ENCODE data around the gene HIP1. TPM values are rescaled to one million over a fixed set of nuclear protein-coding genes. Genes with fewer than 3 reads are reported as not detected.

HIP1 gene
- total and polyA plus RNA-seq, 2 of the 13 experiments (the other 11 are each of a cell fraction or from before 2014, with no cell fraction given): 4.5 to 6.2 TPM

DNA sequence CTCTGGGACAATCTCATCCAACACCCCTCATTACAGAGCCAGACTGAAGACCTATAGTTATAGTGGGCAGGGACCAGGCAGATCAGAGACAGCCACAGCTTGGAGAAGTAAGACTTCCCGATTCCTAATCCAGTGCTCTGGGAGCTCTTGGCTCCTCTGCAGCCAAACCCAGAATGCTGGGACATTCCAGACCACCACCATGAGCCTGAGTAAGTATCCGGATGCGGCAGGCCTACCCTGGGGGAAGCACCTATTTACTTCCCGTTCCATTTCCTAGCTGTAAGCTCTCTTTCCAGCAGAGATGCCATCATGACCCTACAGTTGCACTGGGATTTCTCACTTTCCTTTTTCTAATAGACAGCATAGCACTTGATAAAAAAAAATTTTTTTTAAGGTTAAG, 16.4 kb downstream of the HIP1 start:
- intact Hi-C loops (cut with micrococcal nuclease; ENCODE audit: unreplicated experiment): no loop called here
- BruUV-seq (replicated peaks): no TSS peak
- TF ChIP-seq ZNF576 (CRISPR knock-in tag; IDR thresholded peaks at IDR 0.05): no peak
- no peak for TF ChIP-seq DBP (CRISPR knock-in tag; IDR thresholded peaks at IDR 0.05; ENCODE audit: not compliant biosample characterization)
- no peak for TF ChIP-seq ZNF101 (CRISPR knock-in tag; IDR thresholded peaks at IDR 0.05; ENCODE audit: borderline replicate concordance, low read depth)
- no peak for TF ChIP-seq SIX4 (CRISPR knock-in tag; IDR thresholded peaks at IDR 0.05)
- TF ChIP-seq SRY (CRISPR knock-in tag; IDR thresholded peaks at IDR 0.05): no peak
- TF ChIP-seq E2F1 (CRISPR knock-in tag; IDR thresholded peaks at IDR 0.05): no peak
- TF ChIP-seq ZNF691 (CRISPR knock-in tag; IDR thresholded peaks at IDR 0.05; ENCODE audit: borderline replicate concordance, low read depth): no peak
- TF ChIP-seq PPARG (CRISPR knock-in tag; conservative IDR thresholded peaks at IDR 0.05): no peak
- WGBS (ENCODE audit: low lambda C conversion rate): 86% methylated on average over 4 of the region's 4 CpGs
- ATAC-seq (no peak), FAIRE-seq (no peak), DNase-seq (ENCODE audit: low spot score) (no peak)
- H3K4me3 ChIP-seq (replicated peaks in 1 of 3; ENCODE audit: insufficient read depth in 1 of 3, low read depth in 2 of 3, low read length in 3 of 3): no peak overlapping the region
- no peak overlapping the region for H3K27ac ChIP-seq (ENCODE audit: extremely low read length, insufficient read depth, low read length)
- no peaks in the 10 kb centered on the region for H3K79me2 ChIP-seq (ENCODE audit: insufficient read depth, low read length)
- ChIA-PET POLR2A (no interaction called here), CTCF (ENCODE audit: low intra/inter-chr PET ratio, low total read pairs) (no interaction called here)
- no peaks in the 10 kb centered on the region for H3K36me3 ChIP-seq (replicated peaks in 1 of 2; ENCODE audit: control insufficient read depth in 1 of 2, insufficient read depth in 2 of 2, low read length in 2 of 2)
- no peaks in the 10 kb centered on the region for H3K9me3 ChIP-seq (ENCODE audit: low read length)
- H3K4me1 ChIP-seq (ENCODE audit: insufficient read depth, low read length): peaks cover 34% of the 10 kb centered on the region
- H3K27me3 ChIP-seq (ENCODE audit: control insufficient read depth in 1 of 2, insufficient read depth in 2 of 2, low read length in 2 of 2): no peaks in the 10 kb centered on the region
- H4K20me1 ChIP-seq (ENCODE audit: insufficient read depth, low read length): no peaks in the 10 kb centered on the region; the same call in 1 of the 2 replicates
- no peak overlapping the region for H3K4me2 ChIP-seq (ENCODE audit: low read depth, low read length)
- in situ Hi-C loops (cut with HindIII; ENCODE audit: extremely low pct_ligation_motif_present, low pct_unique_long_range_greater_than_20kb): no loop called here
- H3K9ac ChIP-seq (ENCODE audit: insufficient read depth, low read depth, low read length): no peak overlapping the region
- no peak overlapping the region for H2AFZ ChIP-seq (ENCODE audit: low read length)

All from HepG2 (cell line).